ENCODE results near the gene KHDRBS2. TPM values are rescaled to one million over a fixed set of nuclear protein-coding genes. Genes with fewer than 3 reads are reported as not detected.

Gene KHDRBS2
- total and polyA plus RNA-seq, 2 donors (not counting 3 experiments of a cell fraction or from before 2014, with no cell fraction given), result not detected

GRCh38 chr6:62129127-62129526 lies 156.9 kb downstream of the KHDRBS2 start:
- no peaks in the 10 kb centered on the region for H3K4me1 ChIP-seq (ENCODE audit: control insufficient read depth, extremely low read depth, insufficient read depth, low read length)
- no peak overlapping the region for H3K27ac ChIP-seq (ENCODE audit: insufficient read depth, low read depth, low read length)
- no peaks in the 10 kb centered on the region for H4K20me1 ChIP-seq (replicated peaks; ENCODE audit: control insufficient read depth, extremely low read depth, insufficient read depth, low read length)
- BruUV-seq (replicated peaks), result no TSS peak
- dilution Hi-C loops (cut with MboI; ENCODE audit: extremely low pct_ligation_motif_present, low sequenced_read_pairs) (no loop called here), intact Hi-C loops (cut with micrococcal nuclease) (no loop called here)
- H3K9ac ChIP-seq (replicated peaks; ENCODE audit: extremely low read depth, insufficient read depth, low read length), result no peak overlapping the region
- TF ChIP-seq FOS (IDR thresholded peaks at IDR 0.05; ENCODE audit: borderline replicate concordance, insufficient read depth, low read length), result no peak
- TF ChIP-seq, protein P1, sequence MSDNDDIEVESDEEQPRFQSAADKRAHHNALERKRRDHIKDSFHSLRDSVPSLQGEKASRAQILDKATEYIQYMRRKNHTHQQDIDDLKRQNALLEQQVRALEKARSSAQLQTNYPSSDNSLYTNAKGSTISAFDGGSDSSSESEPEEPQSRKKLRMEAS (IDR thresholded peaks at IDR 0.05; ENCODE audit: insufficient read depth, insufficient read length), result no peak
- TF ChIP-seq, protein P2, sequence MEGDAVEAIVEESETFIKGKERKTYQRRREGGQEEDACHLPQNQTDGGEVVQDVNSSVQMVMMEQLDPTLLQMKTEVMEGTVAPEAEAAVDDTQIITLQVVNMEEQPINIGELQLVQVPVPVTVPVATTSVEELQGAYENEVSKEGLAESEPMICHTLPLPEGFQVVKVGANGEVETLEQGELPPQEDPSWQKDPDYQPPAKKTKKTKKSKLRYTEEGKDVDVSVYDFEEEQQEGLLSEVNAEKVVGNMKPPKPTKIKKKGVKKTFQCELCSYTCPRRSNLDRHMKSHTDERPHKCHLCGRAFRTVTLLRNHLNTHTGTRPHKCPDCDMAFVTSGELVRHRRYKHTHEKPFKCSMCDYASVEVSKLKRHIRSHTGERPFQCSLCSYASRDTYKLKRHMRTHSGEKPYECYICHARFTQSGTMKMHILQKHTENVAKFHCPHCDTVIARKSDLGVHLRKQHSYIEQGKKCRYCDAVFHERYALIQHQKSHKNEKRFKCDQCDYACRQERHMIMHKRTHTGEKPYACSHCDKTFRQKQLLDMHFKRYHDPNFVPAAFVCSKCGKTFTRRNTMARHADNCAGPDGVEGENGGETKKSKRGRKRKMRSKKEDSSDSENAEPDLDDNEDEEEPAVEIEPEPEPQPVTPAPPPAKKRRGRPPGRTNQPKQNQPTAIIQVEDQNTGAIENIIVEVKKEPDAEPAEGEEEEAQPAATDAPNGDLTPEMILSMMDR (IDR thresholded peaks at IDR 0.05; ENCODE audit: extremely low read depth in 1 of 2, insufficient read depth in 1 of 2, low read depth in 1 of 2, low read length in 2 of 2), result no peak
- TF ChIP-seq MYC (IDR thresholded peaks at IDR 0.05; ENCODE audit: low read depth, low read length), result no peak
- no peak for TF ChIP-seq JUN (IDR thresholded peaks at IDR 0.05; ENCODE audit: borderline replicate concordance, insufficient read depth, insufficient read length, low read depth)
- TF ChIP-seq POLR2AphosphoS5 (IDR thresholded peaks at IDR 0.05; ENCODE audit: insufficient read depth, low read depth, low read length), result no peak
- no peak for TF ChIP-seq GATA2 (IDR thresholded peaks at IDR 0.05; ENCODE audit: insufficient read depth, insufficient read length, low read depth, low read length)
- no peak for TF ChIP-seq POLR2A (IDR thresholded peaks at IDR 0.05; ENCODE audit: low read depth, low read length)
- no peak for TF ChIP-seq EZH2 (IDR thresholded peaks at IDR 0.05; ENCODE audit: borderline replicate concordance, low read depth, low read length, severe bottlenecking)
- DNase-seq (ENCODE audit: low read depth, low spot score) (no peak), FAIRE-seq (no peak)
- H3K79me2 ChIP-seq (ENCODE audit: control insufficient read depth, insufficient read depth, low read length), result no peaks in the 10 kb centered on the region
- no peaks in the 10 kb centered on the region for H3K27me3 ChIP-seq (ENCODE audit: control insufficient read depth in 2 of 2, insufficient read depth in 2 of 2, low read length in 2 of 2)
- H2AFZ ChIP-seq (ENCODE audit: low read depth, low read length), result no peak overlapping the region
- H3K9me3 ChIP-seq (replicated peaks; ENCODE audit: control insufficient read depth, insufficient read depth, low read length), result peaks cover 6% of the 10 kb centered on the region
- CTCF ChIA-PET, result no interaction called here
- H3K36me3 ChIP-seq (ENCODE audit: control insufficient read depth in 2 of 2, extremely low read depth in 1 of 2, insufficient read depth in 2 of 2, low read length in 2 of 2), result no peaks in the 10 kb centered on the region
- no peaks in the 10 kb centered on the region for H3K9me1 ChIP-seq (replicated peaks; ENCODE audit: control insufficient read depth, extremely low read depth, insufficient read depth, low read length)
- no peak overlapping the region for H3K4me3 ChIP-seq (replicated peaks in 1 of 3; ENCODE audit: insufficient read depth in 1 of 3, low read depth in 1 of 3, low read length in 3 of 3)
- POLR2A ChIA-PET, result no interaction called here
- no peak overlapping the region for H3K4me2 ChIP-seq (ENCODE audit: insufficient read depth, low read length)

All from endothelial cell of umbilical vein (primary cell).